ENCODE data around the gene DDOST.

- TF ChIP-seq POLR2AphosphoS5 (IDR thresholded peaks at IDR 0.05) (no peak), CTCF (IDR thresholded peaks at IDR 0.05) (no peak)
Measured at GRCh38 chr1:20626524-20626923, 34.6 kb downstream of the DDOST start.

All from gastroesophageal sphincter (tissue), 3 donors.